ENCODE data around the gene TOMM7.

DNA sequence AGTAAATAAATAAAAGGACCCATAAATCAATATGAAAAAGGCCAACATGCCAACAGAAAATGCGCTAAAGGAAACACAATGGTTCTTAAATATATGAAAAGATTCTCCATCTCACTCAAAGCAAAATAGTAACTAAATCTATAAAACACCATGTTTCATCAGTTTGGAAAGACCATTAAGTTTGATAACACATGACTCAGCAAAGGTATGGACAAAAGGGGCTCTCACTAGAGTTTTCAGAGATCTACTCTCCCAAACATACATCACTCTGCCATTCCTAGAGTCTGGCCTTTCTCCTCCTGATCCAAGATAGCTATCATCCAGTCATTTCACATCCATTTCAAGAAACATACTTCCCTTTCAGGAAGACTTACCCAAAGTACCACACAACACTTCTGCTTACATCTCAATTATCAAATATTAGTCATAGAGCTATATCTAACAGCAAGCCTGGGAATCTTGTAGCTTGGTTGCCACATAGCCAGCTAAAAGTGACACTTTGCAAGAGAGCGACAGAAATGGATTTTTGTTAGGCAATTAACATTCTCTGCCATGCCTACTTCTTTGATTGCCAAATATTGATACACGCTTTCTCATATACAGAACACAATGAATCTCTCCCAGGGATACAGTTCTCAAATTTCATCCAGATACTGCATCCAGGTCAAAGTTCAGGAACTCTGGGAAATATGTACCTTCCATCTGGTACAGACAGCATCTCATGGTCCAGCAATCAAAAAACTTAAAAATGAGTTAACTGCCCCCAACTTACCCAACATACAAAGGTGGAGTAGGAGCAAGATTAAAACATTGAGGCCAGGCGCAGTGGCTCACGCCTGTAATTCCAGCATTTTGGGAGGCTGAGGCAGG, 28.8 kb downstream of the TOMM7 start:
- TF ChIP-seq, protein P1, sequence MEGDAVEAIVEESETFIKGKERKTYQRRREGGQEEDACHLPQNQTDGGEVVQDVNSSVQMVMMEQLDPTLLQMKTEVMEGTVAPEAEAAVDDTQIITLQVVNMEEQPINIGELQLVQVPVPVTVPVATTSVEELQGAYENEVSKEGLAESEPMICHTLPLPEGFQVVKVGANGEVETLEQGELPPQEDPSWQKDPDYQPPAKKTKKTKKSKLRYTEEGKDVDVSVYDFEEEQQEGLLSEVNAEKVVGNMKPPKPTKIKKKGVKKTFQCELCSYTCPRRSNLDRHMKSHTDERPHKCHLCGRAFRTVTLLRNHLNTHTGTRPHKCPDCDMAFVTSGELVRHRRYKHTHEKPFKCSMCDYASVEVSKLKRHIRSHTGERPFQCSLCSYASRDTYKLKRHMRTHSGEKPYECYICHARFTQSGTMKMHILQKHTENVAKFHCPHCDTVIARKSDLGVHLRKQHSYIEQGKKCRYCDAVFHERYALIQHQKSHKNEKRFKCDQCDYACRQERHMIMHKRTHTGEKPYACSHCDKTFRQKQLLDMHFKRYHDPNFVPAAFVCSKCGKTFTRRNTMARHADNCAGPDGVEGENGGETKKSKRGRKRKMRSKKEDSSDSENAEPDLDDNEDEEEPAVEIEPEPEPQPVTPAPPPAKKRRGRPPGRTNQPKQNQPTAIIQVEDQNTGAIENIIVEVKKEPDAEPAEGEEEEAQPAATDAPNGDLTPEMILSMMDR (IDR thresholded peaks at IDR 0.05): no peak
- no peak for TF ChIP-seq TCF7L2 (IDR thresholded peaks at IDR 0.05; ENCODE audit: low read depth, low read length)

Data from Panc1 (cell line).